SK-N-SH (cell line): ENCODE data around the gene NCAM2. TPM values are rescaled to one million over a fixed set of nuclear protein-coding genes. Genes with fewer than 3 reads are reported as not detected.
A peak's percentile ranks its signal among the peaks of the same experiment; 100 is the strongest.

Source experiments
- CTCF ChIA-PET: fragments of 300-600, 350-600 bp; formaldehyde crosslinking; extraction: SDS; loops from one replicate; lab custom pipeline; 2021; lab: Yijun Ruan, JAX
- POLR2A ChIA-PET: fragments of 350-600 bp; sonication (Branson Sonifier 250); formaldehyde crosslinking; extraction: SDS; loops from one replicate; lab custom pipeline; 2020; ENCODE audit warnings: antibody characterized with exemption, inconsistent platforms; lab: Yijun Ruan, JAX
- DNase-seq: peaks from one replicate; pipeline ENCODE4 v3.0.0; 2012
- H2AFZ ChIP-seq: fragments of 200-600 bp; sonication (generic); 2 replicates; pipeline ENCODE4 v1.8.1; 2016; ENCODE audit warnings: antibody characterized with exemption, mild to moderate bottlenecking, low read depth
- H3F3A ChIP-seq: fragments of 200-600 bp; sonication (generic); replicated peaks from 2 replicates; pipeline ENCODE3; 2016; ENCODE audit warnings: antibody characterized with exemption, mild to moderate bottlenecking; ENCODE audit not compliant: insufficient read depth
- H3K27ac ChIP-seq, 2 experiments: fragments of 200-500 bp in 1 of 2; fragments of 200-600 bp in 1 of 2; sonication (Bioruptor generic) in 1 of 2; sonication (generic), shearing (Covaris generic) in 1 of 2; 2 replicates each; pipeline versions ENCODE4 v1.5.1 to v1.6.1; 2014 to 2016; ENCODE audit warnings: low read depth in 2 of 2, inconsistent platforms in 1 of 2, low read length in 1 of 2, mild to moderate bottlenecking in 1 of 2, mixed read lengths in 1 of 2
- H3K27me3 ChIP-seq: fragments of 200-600 bp; sonication (generic), shearing (Covaris generic); 2 replicates; pipeline ENCODE4 v1.6.1; 2016; ENCODE audit warnings: mixed run types; ENCODE audit not compliant: insufficient read depth
- H3K36me3 ChIP-seq, 2 experiments: fragments of 200-500 bp in 1 of 2; fragments of 200-600 bp in 1 of 2; sonication (Bioruptor generic) in 1 of 2; sonication (generic) in 1 of 2; replicated peaks in 1 of 2; 2 replicates each; pipeline versions ENCODE3 to v1.5.1; 2014 to 2016; ENCODE audit warnings: low read length in 1 of 2, mild to moderate bottlenecking in 1 of 2; ENCODE audit not compliant: insufficient read depth in 2 of 2, control insufficient read depth in 1 of 2
- H3K4me1 ChIP-seq, 2 experiments: fragments of 200-500 bp in 1 of 2; fragments of 200-600 bp in 1 of 2; sonication (Bioruptor generic) in 1 of 2; sonication (generic), shearing (Covaris generic) in 1 of 2; 2 replicates each; pipeline versions ENCODE4 v1.5.1 to v1.6.1; 2014 to 2016; ENCODE audit warnings: low read depth in 1 of 2, low read length in 1 of 2, mixed run types in 1 of 2; ENCODE audit not compliant: insufficient read depth in 2 of 2, control insufficient read depth in 1 of 2
- H3K4me2 ChIP-seq: fragments of 200-600 bp; sonication (generic), shearing (Covaris generic); 2 replicates; pipeline ENCODE4 v1.6.1; 2017; ENCODE audit warnings: mixed run types
- H3K4me3 ChIP-seq, 2 experiments: fragments of 200-500 bp in 1 of 2; fragments of 200-600 bp in 1 of 2; sonication (Bioruptor generic) in 1 of 2; sonication (generic), shearing (Covaris generic) in 1 of 2; 2 replicates each; pipeline versions ENCODE4 v1.5.1 to v1.8.1; 2014 to 2016; ENCODE audit warnings: low read depth in 2 of 2, inconsistent platforms in 1 of 2, low read length in 1 of 2, mild to moderate bottlenecking in 1 of 2, mixed read lengths in 1 of 2, moderate library complexity in 1 of 2
- H3K79me2 ChIP-seq: fragments of 200-600 bp; sonication (generic); 2 replicates; pipeline ENCODE4 v1.8.1; 2017; ENCODE audit warnings: mild to moderate bottlenecking; ENCODE audit not compliant: insufficient read depth
- H3K9ac ChIP-seq: fragments of 200-600 bp; sonication (generic); 2 replicates; pipeline ENCODE4 v1.6.1; 2017; ENCODE audit warnings: mixed run types
- H3K9me2 ChIP-seq: fragments of 200-600 bp; sonication (generic); 2 replicates; pipeline ENCODE4 v1.6.1; 2017; ENCODE audit warnings: mixed run types
- H3K9me3 ChIP-seq: fragments of 200-600 bp; sonication (generic); 2 replicates; pipeline ENCODE4 v1.6.1; 2017; ENCODE audit warnings: mixed run types, mild to moderate bottlenecking, moderate library complexity
- H4K20me1 ChIP-seq: fragments of 200-600 bp; sonication (generic); 2 replicates; pipeline ENCODE4 v1.6.1; 2017; ENCODE audit warnings: mild to moderate bottlenecking, mixed run types; ENCODE audit not compliant: insufficient read depth
- EZH2phosphoT487 ChIP-seq: fragments of 200-600 bp; sonication (generic); IDR thresholded peaks from 2 replicates; pipeline ENCODE4 v1.6.1; 2017; ENCODE audit warnings: low read depth, mixed run types, mild to moderate bottlenecking, antibody characterized with exemption, moderate library complexity, borderline replicate concordance
- FOSL2 ChIP-seq: IDR thresholded peaks from 2 replicates; pipeline ENCODE4 v1.4.0; 2012; ENCODE audit warnings: low read depth, mild to moderate bottlenecking, moderate library complexity, borderline replicate concordance
- GABPA ChIP-seq: IDR thresholded peaks from 2 replicates; pipeline ENCODE4 v1.4.0; 2012; ENCODE audit warnings: low read depth, mild to moderate bottlenecking
- GATA2 ChIP-seq: sonication (generic); formaldehyde crosslinking; IDR thresholded peaks from 2 replicates; pipeline ENCODE4 v1.5.0; 2020; ENCODE audit warnings: mild to moderate bottlenecking, missing genetic modification reagents
- MXI1 ChIP-seq: IDR thresholded peaks from 2 replicates; pipeline ENCODE4 v1.6.1; 2012; ENCODE audit warnings: mild to moderate bottlenecking, low read depth, low read length, improper control_type of control experiment
- NRF1 ChIP-seq: IDR thresholded peaks from 2 replicates; pipeline ENCODE4 v1.6.1; 2012; ENCODE audit warnings: low read depth, mild to moderate bottlenecking, low read length
- PBX3 ChIP-seq: IDR thresholded peaks from 2 replicates; pipeline ENCODE4; 2012
- POLR2AphosphoS5 ChIP-seq: IDR thresholded peaks from 2 replicates; pipeline ENCODE4 v1.6.1; 2012; ENCODE audit warnings: low read depth, low read length
- RAD21 ChIP-seq: IDR thresholded peaks from 2 replicates; pipeline ENCODE4 v1.6.1; 2012; ENCODE audit warnings: mild to moderate bottlenecking, low read length
- RCOR1 ChIP-seq: fragments of 150-350 bp; IDR thresholded peaks from 2 replicates; pipeline ENCODE4 v1.6.1; 2017; ENCODE audit warnings: antibody characterized with exemption, low read length
- RFX5 ChIP-seq: IDR thresholded peaks from 2 replicates; pipeline ENCODE4 v1.6.1; 2012; ENCODE audit warnings: mild to moderate bottlenecking, improper control_type of control experiment, low read length
- SMC3 ChIP-seq: IDR thresholded peaks from 2 replicates; pipeline ENCODE4 v1.6.1; 2012; ENCODE audit warnings: low read depth, low read length, improper control_type of control experiment
- TCF12 ChIP-seq: IDR thresholded peaks from 2 replicates; pipeline ENCODE4 v1.4.0; 2012
- YY1 ChIP-seq: IDR thresholded peaks from 2 replicates; pipeline ENCODE4 v1.4.0; 2012; ENCODE audit warnings: low read depth, mild to moderate bottlenecking
- WGBS: methylation state at CpG from one replicate; pipeline ENCODE4 v1.1.6; 2017; ENCODE audit warnings: low lambda C conversion rate; 5-methylcytosine and 5-hydroxymethylcytosine counted together
- polyA plus RNA-seq, 3 experiments: library from polyadenylated mRNA; depleted of rRNA; stranded (reverse); fragments of >200 nt; gene quantifications; 2 replicates each; pipeline ENCODE4 v1.2.3, GENCODE V29; 2012
- TF ChIP-seq, protein P1 (sequence below): fragments of 150-350 bp; IDR thresholded peaks from 2 replicates; pipeline ENCODE4 v1.6.1; 2017; ENCODE audit warnings: antibody characterized with exemption, low read length, low read depth, borderline replicate concordance
- TF ChIP-seq, protein P2 (sequence below): fragments of 200-600 bp; sonication (generic); IDR thresholded peaks from 2 replicates; pipeline ENCODE4 v1.6.1; 2017; ENCODE audit warnings: antibody characterized with exemption, mild to moderate bottlenecking, moderate library complexity
- TF ChIP-seq, protein P3 (sequence below): IDR thresholded peaks from 2 replicates; pipeline ENCODE4 v1.4.0; 2012; ENCODE audit warnings: low read depth

Gene NCAM2
- polyA plus RNA-seq, 1 of the 3 experiments (the other 2 are of a cell fraction) = 2.1 TPM

- CTCF ChIA-PET = interaction anchor here (0.6 to 2.4 kb wide), 37 partner anchors 9 to 1786 kb away, joined by 3 to 22 read pairs (median 4); no protein-coding TSS in a partner anchor
- H3K4me1 ChIP-seq = peaks cover 0 to 16% of the 10 kb centered on the region in 2 experiments; a peak in 2 of 4 replicates
- WGBS = 16% methylated on average over 1 of the region's 1 CpG
- no peaks in the 10 kb centered on the region for H3K9me3 ChIP-seq
- no peaks in the 10 kb centered on the region; the same call in 1 of the 2 replicates for H3K9me2 ChIP-seq
- no peak overlapping the region for H2AFZ ChIP-seq
- no peaks in the 10 kb centered on the region for H3K36me3 ChIP-seq
- no peak overlapping the region for H3K4me2 ChIP-seq
- peak; percentile 10 for DNase-seq
- no peak overlapping the region for H3K27ac ChIP-seq
- peaks cover 3% of the 10 kb centered on the region for H3F3A ChIP-seq
- no peak overlapping the region for H3K9ac ChIP-seq
- no peaks in the 10 kb centered on the region for H3K79me2 ChIP-seq
- no peaks in the 10 kb centered on the region for H3K27me3 ChIP-seq
- no peak overlapping the region; a peak in 1 of 4 replicates for H3K4me3 ChIP-seq
- no peaks in the 10 kb centered on the region for H4K20me1 ChIP-seq
- TF ChIP-seq FOSL2 = no peak
- peak; percentile 97 for TF ChIP-seq RAD21
- TF ChIP-seq EZH2phosphoT487 = no peak
- no peak for TF ChIP-seq GABPA
- no peak for TF ChIP-seq RFX5
- TF ChIP-seq GATA2 (CRISPR knock-in tag) = no peak
- TF ChIP-seq MXI1 = no peak
- no peak for TF ChIP-seq PBX3
- TF ChIP-seq TCF12 = no peak
- TF ChIP-seq, protein P1, sequence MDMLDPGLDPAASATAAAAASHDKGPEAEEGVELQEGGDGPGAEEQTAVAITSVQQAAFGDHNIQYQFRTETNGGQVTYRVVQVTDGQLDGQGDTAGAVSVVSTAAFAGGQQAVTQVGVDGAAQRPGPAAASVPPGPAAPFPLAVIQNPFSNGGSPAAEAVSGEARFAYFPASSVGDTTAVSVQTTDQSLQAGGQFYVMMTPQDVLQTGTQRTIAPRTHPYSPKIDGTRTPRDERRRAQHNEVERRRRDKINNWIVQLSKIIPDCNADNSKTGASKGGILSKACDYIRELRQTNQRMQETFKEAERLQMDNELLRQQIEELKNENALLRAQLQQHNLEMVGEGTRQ = no peak
- no peak for TF ChIP-seq YY1
- TF ChIP-seq SMC3 = peak; percentile 85
- no peak for TF ChIP-seq NRF1
- TF ChIP-seq, protein P2, sequence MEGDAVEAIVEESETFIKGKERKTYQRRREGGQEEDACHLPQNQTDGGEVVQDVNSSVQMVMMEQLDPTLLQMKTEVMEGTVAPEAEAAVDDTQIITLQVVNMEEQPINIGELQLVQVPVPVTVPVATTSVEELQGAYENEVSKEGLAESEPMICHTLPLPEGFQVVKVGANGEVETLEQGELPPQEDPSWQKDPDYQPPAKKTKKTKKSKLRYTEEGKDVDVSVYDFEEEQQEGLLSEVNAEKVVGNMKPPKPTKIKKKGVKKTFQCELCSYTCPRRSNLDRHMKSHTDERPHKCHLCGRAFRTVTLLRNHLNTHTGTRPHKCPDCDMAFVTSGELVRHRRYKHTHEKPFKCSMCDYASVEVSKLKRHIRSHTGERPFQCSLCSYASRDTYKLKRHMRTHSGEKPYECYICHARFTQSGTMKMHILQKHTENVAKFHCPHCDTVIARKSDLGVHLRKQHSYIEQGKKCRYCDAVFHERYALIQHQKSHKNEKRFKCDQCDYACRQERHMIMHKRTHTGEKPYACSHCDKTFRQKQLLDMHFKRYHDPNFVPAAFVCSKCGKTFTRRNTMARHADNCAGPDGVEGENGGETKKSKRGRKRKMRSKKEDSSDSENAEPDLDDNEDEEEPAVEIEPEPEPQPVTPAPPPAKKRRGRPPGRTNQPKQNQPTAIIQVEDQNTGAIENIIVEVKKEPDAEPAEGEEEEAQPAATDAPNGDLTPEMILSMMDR = peak; percentile 76
- TF ChIP-seq POLR2AphosphoS5 = no peak
- TF ChIP-seq, protein P3, sequence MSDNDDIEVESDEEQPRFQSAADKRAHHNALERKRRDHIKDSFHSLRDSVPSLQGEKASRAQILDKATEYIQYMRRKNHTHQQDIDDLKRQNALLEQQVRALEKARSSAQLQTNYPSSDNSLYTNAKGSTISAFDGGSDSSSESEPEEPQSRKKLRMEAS = no peak
- no peak for TF ChIP-seq RCOR1
- TF ChIP-seq, all 33 proteins: peak for 3
- POLR2A ChIA-PET = no interaction called here
These were observed 234.1 kb downstream of the NCAM2 start for GRCh38 chr21:21232320-21232719.
